HepG2 (cell line): Measurements from ENCODE around the gene BMAL1.

ENCODE experiments used
- BHLHE40 ChIP-seq: IDR thresholded peaks from 2 replicates; pipeline ENCODE4 v1.6.1; 2011; ENCODE audit warnings: low read length, improper control_type of control experiment
- HNRNPLL ChIP-seq: fragments of 200-400 bp; formaldehyde crosslinking; IDR thresholded peaks from 2 replicates; pipeline ENCODE4 v1.6.1; 2017; ENCODE audit warnings: mild to moderate bottlenecking, low read depth, low read length; ENCODE audit not compliant: poor library complexity, severe bottlenecking
- RAD21 ChIP-seq: fragments of 450-650 bp; formaldehyde crosslinking; IDR thresholded peaks from 2 replicates; pipeline ENCODE4 v1.5.0; 2020; ENCODE audit warnings: mild to moderate bottlenecking
- RAD51 ChIP-seq: fragments of 450-650 bp; IDR thresholded peaks from 2 replicates; pipeline ENCODE4 v1.6.1; 2016; ENCODE audit warnings: borderline replicate concordance
- SP2 ChIP-seq: sonication (generic); formaldehyde crosslinking; IDR thresholded peaks from 2 replicates; pipeline ENCODE4 v1.5.1; 2020; ENCODE audit warnings: mild to moderate bottlenecking, missing genetic modification reagents
- TBX3 ChIP-seq: fragments of 450-650 bp; IDR thresholded peaks from 2 replicates; pipeline ENCODE4 v1.6.1; 2017; ENCODE audit warnings: antibody characterized with exemption, mild to moderate bottlenecking, inconsistent platforms, borderline replicate concordance
- U2AF2 ChIP-seq: fragments of 200-400 bp; formaldehyde crosslinking; IDR thresholded peaks from 2 replicates; pipeline ENCODE4 v1.6.1; 2017; ENCODE audit warnings: low read depth, mild to moderate bottlenecking, low read length
- TF ChIP-seq, protein P1 (sequence below): sonication (generic); formaldehyde crosslinking; IDR thresholded peaks from 2 replicates; pipeline ENCODE4 v1.5.0; 2020; ENCODE audit warnings: mild to moderate bottlenecking, missing genetic modification reagents
- TF ChIP-seq, protein P2 (sequence below): sonication (generic); formaldehyde crosslinking; IDR thresholded peaks from 2 replicates; pipeline ENCODE4 v1.8.0; 2022; ENCODE audit warnings: missing genetic modification reagents, low read depth, mild to moderate bottlenecking, borderline replicate concordance
- TF ChIP-seq, protein P3 (sequence below): sonication (generic); formaldehyde crosslinking; IDR thresholded peaks from 2 replicates; pipeline ENCODE4 v1.4.0; 2020; ENCODE audit warnings: missing genetic modification reagents
- TF ChIP-seq, protein P4 (sequence below): sonication (generic); formaldehyde crosslinking; IDR thresholded peaks from 2 replicates; pipeline ENCODE4 v1.5.0; 2020; ENCODE audit warnings: mild to moderate bottlenecking, missing genetic modification reagents, moderate library complexity
- TF ChIP-seq, protein P5 (sequence below): sonication (generic); formaldehyde crosslinking; IDR thresholded peaks from 2 replicates; pipeline ENCODE4 v1.4.0; 2020; ENCODE audit warnings: missing genetic modification reagents

DNA sequence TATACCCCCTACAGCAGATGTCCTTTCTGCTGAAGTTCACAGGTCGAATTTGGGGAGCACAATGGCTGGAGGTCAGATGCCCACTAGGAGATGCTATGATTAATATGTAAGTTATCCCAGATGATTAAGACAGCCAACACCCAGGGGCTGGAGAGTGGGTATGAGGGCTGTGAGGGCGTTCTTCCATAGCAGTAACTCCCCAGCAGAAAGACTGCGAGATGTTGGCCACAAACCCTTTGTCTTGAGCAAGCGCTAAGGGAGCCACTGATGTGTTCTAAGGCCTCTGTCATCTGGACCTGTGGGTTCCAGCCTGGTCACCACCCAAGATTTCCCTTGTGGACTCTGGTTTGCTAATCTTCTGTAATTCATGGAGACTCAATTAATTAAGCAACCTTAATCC, 77.6 kb downstream of the BMAL1 start:
- TF ChIP-seq, protein P1, sequence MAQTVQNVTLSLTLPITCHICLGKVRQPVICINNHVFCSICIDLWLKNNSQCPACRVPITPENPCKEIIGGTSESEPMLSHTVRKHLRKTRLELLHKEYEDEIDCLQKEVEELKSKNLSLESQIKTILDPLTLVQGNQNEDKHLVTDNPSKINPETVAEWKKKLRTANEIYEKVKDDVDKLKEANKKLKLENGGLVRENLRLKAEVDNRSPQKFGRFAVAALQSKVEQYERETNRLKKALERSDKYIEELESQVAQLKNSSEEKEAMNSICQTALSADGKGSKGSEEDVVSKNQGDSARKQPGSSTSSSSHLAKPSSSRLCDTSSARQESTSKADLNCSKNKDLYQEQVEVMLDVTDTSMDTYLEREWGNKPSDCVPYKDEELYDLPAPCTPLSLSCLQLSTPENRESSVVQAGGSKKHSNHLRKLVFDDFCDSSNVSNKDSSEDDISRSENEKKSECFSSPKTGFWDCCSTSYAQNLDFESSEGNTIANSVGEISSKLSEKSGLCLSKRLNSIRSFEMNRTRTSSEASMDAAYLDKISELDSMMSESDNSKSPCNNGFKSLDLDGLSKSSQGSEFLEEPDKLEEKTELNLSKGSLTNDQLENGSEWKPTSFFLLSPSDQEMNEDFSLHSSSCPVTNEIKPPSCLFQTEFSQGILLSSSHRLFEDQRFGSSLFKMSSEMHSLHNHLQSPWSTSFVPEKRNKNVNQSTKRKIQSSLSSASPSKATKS (CRISPR knock-in tag), result no peak
- TF ChIP-seq, protein P2, sequence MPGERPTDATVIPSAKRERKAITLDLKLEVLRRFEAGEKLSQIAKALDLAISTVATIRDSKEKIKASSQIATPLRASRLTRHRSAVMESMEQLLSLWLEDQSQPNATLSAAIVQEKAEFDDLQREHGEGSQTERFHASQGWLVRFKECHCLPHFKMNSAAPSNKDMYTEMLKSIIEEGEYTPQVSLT (CRISPR knock-in tag), result no peak
- TF ChIP-seq TBX3, result no peak
- TF ChIP-seq, protein P3, sequence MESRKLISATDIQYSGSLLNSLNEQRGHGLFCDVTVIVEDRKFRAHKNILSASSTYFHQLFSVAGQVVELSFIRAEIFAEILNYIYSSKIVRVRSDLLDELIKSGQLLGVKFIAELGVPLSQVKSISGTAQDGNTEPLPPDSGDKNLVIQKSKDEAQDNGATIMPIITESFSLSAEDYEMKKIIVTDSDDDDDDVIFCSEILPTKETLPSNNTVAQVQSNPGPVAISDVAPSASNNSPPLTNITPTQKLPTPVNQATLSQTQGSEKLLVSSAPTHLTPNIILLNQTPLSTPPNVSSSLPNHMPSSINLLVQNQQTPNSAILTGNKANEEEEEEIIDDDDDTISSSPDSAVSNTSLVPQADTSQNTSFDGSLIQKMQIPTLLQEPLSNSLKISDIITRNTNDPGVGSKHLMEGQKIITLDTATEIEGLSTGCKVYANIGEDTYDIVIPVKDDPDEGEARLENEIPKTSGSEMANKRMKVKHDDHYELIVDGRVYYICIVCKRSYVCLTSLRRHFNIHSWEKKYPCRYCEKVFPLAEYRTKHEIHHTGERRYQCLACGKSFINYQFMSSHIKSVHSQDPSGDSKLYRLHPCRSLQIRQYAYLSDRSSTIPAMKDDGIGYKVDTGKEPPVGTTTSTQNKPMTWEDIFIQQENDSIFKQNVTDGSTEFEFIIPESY (CRISPR knock-in tag), result no peak
- TF ChIP-seq, protein P4, sequence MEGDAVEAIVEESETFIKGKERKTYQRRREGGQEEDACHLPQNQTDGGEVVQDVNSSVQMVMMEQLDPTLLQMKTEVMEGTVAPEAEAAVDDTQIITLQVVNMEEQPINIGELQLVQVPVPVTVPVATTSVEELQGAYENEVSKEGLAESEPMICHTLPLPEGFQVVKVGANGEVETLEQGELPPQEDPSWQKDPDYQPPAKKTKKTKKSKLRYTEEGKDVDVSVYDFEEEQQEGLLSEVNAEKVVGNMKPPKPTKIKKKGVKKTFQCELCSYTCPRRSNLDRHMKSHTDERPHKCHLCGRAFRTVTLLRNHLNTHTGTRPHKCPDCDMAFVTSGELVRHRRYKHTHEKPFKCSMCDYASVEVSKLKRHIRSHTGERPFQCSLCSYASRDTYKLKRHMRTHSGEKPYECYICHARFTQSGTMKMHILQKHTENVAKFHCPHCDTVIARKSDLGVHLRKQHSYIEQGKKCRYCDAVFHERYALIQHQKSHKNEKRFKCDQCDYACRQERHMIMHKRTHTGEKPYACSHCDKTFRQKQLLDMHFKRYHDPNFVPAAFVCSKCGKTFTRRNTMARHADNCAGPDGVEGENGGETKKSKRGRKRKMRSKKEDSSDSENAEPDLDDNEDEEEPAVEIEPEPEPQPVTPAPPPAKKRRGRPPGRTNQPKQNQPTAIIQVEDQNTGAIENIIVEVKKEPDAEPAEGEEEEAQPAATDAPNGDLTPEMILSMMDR (CRISPR knock-in tag), result no peak
- TF ChIP-seq BHLHE40, result no peak
- no peak for TF ChIP-seq U2AF2
- no peak for TF ChIP-seq HNRNPLL
- no peak for TF ChIP-seq RAD21 (CRISPR knock-in tag)
- no peak for TF ChIP-seq SP2 (CRISPR knock-in tag)
- no peak for TF ChIP-seq RAD51
- TF ChIP-seq, protein P5, sequence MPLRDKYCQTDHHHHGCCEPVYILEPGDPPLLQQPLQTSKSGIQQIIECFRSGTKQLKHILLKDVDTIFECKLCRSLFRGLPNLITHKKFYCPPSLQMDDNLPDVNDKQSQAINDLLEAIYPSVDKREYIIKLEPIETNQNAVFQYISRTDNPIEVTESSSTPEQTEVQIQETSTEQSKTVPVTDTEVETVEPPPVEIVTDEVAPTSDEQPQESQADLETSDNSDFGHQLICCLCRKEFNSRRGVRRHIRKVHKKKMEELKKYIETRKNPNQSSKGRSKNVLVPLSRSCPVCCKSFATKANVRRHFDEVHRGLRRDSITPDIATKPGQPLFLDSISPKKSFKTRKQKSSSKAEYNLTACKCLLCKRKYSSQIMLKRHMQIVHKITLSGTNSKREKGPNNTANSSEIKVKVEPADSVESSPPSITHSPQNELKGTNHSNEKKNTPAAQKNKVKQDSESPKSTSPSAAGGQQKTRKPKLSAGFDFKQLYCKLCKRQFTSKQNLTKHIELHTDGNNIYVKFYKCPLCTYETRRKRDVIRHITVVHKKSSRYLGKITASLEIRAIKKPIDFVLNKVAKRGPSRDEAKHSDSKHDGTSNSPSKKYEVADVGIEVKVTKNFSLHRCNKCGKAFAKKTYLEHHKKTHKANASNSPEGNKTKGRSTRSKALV (CRISPR knock-in tag), result no peak
